Amygdala (tissue), 56 donors: ENCODE measurements around the gene ALDH16A1.

Source experiments
- DNase-seq, 56 donors: peaks; one replicate each; lab custom pipeline; 2025; lab: John Stamatoyannopoulos, UW

Gene ALDH16A1

GRCh38 chr19:49502866-49503581 lies 50.0 kb downstream of the ALDH16A1 start:
- DNase-seq: peak in 3 of 56 donors; percentile 5 to 31 (median 31)

DNA sequence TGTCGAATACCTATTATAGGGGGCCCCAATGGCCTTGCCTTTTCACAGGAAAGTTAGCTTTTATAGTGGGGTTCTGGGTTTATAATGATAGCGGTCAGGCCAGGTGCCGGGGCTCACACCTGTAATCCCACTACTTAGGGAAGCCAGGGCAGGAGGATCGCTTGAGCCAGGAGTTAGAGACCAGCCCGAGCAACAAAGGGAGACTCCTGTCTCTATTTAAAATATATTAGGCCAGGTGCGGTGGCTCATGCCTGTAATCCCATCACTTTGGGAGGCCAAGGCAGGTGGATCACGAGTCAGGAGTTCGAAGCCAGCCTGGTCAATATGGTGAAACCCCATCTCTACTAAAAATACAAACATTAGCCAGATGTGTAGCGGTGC lies 50.5 kb downstream of the ALDH16A1 start:
- DNase-seq: no peak

- DNase-seq: peak in 16 of 56 donors; percentile 3 to 44 (median 12)
Observed at GRCh38 chr19:49506575-49507105, 53.6 kb downstream of the ALDH16A1 start.

DNA sequence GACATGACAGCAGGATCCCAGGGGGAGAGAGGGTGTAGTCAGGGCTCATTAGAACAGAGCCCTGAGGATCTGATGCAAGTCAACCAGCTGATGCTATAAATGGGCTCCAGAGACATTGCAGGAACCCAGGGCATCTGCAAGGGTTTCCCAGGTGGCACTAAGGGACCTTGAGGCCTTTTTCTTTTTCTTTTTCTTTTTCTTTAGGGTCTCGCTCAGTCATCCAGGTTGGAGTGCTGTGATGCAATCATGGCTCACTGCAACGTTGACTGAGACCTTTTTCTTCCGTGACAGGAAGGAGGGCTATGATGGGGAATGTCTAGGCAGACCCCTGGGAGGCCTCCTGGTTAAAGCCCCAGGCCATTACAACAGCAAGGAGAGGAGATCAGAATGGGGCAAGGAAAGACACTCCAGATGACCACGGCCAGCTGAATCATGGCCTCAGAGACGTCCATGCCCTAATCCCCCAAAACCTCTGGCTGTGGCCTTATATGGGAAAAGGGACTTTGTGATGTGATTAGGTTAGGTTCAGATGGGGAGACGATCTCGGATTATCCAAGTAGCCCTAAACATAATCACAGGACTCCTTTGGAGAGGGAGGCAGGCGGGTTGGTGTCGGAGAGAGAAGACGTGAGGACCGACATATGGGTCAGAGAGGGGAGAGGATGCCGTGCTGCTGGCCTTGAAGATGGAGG lies 54.9 kb downstream of the ALDH16A1 start:
- no peak for DNase-seq

DNA sequence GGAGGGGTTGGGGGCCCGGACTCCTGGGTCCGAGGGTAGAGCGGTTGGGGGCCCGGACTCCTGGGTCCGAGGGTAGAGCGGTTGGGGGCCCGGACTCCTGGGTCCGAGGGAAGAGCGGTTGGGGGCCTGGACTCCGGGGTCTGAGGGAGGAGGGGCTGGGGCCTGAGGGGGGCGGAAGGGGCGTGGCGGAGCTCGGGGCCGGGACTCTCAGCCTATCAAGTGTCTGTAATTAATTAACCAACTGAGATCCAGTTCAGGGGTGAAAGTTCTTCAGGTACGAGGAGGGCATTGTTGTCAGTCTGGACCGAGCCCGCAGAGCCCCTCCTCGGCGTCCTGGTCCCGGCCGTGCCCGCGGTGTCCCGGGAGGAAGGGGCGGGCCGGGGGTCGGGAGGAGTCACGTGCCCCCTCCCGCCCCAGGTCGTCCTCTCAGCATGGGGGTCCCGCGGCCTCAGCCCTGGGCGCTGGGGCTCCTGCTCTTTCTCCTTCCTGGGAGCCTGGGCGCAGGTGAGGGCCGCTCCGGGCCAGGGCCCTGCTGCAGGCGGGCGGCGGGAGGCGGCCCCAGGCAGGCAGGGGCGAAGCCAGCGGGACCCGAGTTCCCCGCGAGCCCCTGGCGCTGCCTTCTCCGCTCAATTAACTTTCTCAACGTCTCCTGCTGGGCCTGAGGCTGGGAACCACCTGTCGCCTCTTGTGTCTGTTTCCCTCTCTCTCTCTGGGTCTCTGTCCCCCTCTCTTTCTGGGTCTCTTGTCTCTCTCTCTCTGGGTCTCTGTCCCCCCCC lies 60.1 kb downstream of the ALDH16A1 start:
- peak in 9 of 56 donors; percentile 10 to 35 (median 24) for DNase-seq

DNA sequence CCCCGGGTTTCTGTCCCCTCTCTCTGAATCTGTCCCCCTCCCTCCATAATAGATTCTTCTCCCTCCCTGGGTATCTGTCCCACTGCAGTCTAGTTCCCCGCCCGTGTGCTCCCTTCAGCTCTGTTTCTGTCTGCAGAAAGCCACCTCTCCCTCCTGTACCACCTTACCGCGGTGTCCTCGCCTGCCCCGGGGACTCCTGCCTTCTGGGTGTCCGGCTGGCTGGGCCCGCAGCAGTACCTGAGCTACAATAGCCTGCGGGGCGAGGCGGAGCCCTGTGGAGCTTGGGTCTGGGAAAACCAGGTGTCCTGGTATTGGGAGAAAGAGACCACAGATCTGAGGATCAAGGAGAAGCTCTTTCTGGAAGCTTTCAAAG lies 60.7 kb downstream of the ALDH16A1 start:
- peak in 1 of 56 donors; percentile 9 for DNase-seq

GRCh38 chr19:49514151-49514550 lies 61.1 kb downstream of the ALDH16A1 start:
- no peak for DNase-seq

GRCh38 chr19:49515767-49516166 lies 62.7 kb downstream of the ALDH16A1 start:
- DNase-seq: peak in 19 of 56 donors; percentile 4 to 56 (median 19)

DNA sequence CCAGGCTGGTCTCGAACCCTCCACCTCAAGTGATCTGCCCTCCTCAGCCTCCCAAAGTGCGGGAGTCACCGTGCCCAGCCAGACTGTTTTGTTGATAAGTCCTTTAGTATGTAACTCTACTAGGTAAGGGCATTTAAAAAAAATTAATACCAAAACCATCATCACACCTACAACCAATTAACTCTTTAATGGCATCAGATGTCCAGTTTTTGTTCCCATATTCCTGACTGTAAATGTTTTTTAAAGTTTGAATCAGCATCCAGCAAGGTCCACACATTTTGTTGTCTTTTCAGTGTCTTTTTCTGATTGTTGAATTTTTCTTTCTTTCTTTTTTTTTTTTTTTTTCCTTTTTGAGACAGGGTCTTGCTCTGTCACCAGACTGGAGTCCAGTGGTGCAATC lies 65.0 kb downstream of the ALDH16A1 start:
- no peak for DNase-seq
